ENCODE results near the gene ZNF526.
"Not testable (repeated sequence)": the region's sequence is repeated elsewhere in the genome, so short reads cannot be mapped to it uniquely, and the experiment has no call there.

ZNF526 gene

GRCh38 chr19:42266105-42266504, 46.0 kb downstream of the ZNF526 start:
- DNase-seq (ENCODE audit: low read depth) = not testable (repeated sequence)

- DNase-seq (ENCODE audit: low read depth) = not testable (repeated sequence)
Measured at GRCh38 chr19:42266928-42267603, 47.0 kb downstream of the ZNF526 start.

- no peak for DNase-seq (ENCODE audit: low read depth)
Measured at GRCh38 chr19:42267644-42268141, 47.6 kb downstream of the ZNF526 start.

- DNase-seq (ENCODE audit: low read depth) = peak; percentile 94
Measured at GRCh38 chr19:42268142-42268703, 48.1 kb downstream of the ZNF526 start.

GRCh38 chr19:42268704-42269477, 48.8 kb downstream of the ZNF526 start, which contains the start of gene CIC:
Gene CIC, plus strand, starts transcription at chr19:42269252. Its CDS starts 2,532 bp downstream, at chr19:42271784.
- peak; percentile 99 for DNase-seq (ENCODE audit: low read depth)

- no peak for DNase-seq (ENCODE audit: low read depth)
Measured at GRCh38 chr19:42269478-42270345, 49.6 kb downstream of the ZNF526 start.

- peak; percentile 63 for DNase-seq (ENCODE audit: low read depth)
Measured at GRCh38 chr19:42270346-42271044, 50.4 kb downstream of the ZNF526 start.

GRCh38 chr19:42271045-42271419, 50.9 kb downstream of the ZNF526 start:
- DNase-seq (ENCODE audit: low read depth) = no peak

- DNase-seq (ENCODE audit: low read depth) = no peak
Measured at GRCh38 chr19:42271861-42272534, 51.9 kb downstream of the ZNF526 start.

GRCh38 chr19:42272535-42272897, 52.4 kb downstream of the ZNF526 start:
- no peak for DNase-seq (ENCODE audit: low read depth)

GRCh38 chr19:42272989-42273406, 52.9 kb downstream of the ZNF526 start:
- DNase-seq (ENCODE audit: low read depth) = no peak

GRCh38 chr19:42273407-42274064, 53.4 kb downstream of the ZNF526 start:
- no peak for DNase-seq (ENCODE audit: low read depth)

- DNase-seq (ENCODE audit: low read depth) = no peak
Measured at GRCh38 chr19:42274065-42274682, 54.1 kb downstream of the ZNF526 start.

- no peak for DNase-seq (ENCODE audit: low read depth)
Measured at GRCh38 chr19:42275103-42275502, 55.0 kb downstream of the ZNF526 start.

- DNase-seq (ENCODE audit: low read depth) = no peak
Measured at GRCh38 chr19:42275517-42275916, 55.4 kb downstream of the ZNF526 start.

- DNase-seq (ENCODE audit: low read depth) = no peak
Measured at GRCh38 chr19:42276284-42276683, 56.2 kb downstream of the ZNF526 start.

- no peak for DNase-seq (ENCODE audit: low read depth)
Measured at GRCh38 chr19:42276821-42277220, 56.7 kb downstream of the ZNF526 start.
